ENCODE measurements around the gene TEX53.

DNA sequence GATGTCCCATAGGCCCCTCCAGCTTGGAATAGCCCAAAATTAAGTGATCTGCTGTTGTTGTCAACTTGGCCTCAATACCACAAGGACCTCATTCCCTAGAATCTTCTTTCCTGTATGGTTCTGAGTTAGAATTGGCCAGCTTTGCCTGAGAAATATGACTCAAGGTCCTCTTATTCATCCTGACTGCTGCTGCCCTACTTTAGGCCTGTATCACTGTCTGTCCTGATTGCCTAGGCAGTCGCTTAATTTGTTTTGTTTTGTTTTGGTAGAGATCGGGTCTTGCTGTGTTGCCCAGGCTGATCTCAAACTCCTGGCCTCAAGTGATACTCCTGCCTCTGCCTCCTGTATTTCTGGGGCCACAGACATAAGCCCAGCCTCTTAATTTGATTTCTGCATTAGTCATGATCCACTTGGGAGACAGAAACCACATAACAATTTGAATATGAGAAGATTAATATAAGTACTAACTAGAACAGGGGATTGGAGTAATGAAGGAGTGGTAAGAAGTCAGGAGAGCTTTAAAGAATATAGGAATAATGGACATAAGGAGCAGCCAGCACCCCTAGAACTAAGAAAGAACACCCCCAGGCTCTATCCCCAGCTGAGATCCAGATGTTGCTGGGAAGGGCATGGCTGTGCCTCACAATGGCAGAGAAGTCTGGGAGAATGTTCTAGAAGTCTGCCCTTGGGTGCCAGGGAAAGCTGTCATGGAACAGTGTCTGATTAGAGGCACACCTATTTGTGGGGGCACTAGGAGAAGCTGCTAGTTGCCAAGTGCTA lies 4.6 kb downstream of the TEX53 start:
- TF ChIP-seq, protein P1, sequence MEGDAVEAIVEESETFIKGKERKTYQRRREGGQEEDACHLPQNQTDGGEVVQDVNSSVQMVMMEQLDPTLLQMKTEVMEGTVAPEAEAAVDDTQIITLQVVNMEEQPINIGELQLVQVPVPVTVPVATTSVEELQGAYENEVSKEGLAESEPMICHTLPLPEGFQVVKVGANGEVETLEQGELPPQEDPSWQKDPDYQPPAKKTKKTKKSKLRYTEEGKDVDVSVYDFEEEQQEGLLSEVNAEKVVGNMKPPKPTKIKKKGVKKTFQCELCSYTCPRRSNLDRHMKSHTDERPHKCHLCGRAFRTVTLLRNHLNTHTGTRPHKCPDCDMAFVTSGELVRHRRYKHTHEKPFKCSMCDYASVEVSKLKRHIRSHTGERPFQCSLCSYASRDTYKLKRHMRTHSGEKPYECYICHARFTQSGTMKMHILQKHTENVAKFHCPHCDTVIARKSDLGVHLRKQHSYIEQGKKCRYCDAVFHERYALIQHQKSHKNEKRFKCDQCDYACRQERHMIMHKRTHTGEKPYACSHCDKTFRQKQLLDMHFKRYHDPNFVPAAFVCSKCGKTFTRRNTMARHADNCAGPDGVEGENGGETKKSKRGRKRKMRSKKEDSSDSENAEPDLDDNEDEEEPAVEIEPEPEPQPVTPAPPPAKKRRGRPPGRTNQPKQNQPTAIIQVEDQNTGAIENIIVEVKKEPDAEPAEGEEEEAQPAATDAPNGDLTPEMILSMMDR (IDR thresholded peaks at IDR 0.05), result no peak
- no peak for TF ChIP-seq EZH2 (IDR thresholded peaks at IDR 0.05; ENCODE audit: borderline replicate concordance, insufficient read depth, low read depth, low read length, poor library complexity, severe bottlenecking)
